Lower leg skin (tissue), 4 donors: Measurements from ENCODE around the gene ATP1A4. TPM values are rescaled to one million over a fixed set of nuclear protein-coding genes. Genes with fewer than 3 reads are reported as not detected.

Source experiments
- DNase-seq, 2 donors: peaks; one replicate each; pipeline ENCODE4 v3.0.0-alpha.2; 2019; ENCODE audit warnings: low spot score in 2 of 2
- H3K4me3 ChIP-seq: fragments of 200-600 bp; sonication (generic); 2 replicates; pipeline ENCODE4 v1.5.1; 2017; ENCODE audit warnings: mild to moderate bottlenecking, low read depth; ENCODE audit not compliant: poor library complexity, severe bottlenecking
- POLR2A ChIP-seq, 2 donors: fragments of 450-650 bp; IDR thresholded peaks; one replicate each; pipeline ENCODE4 v1.6.1; 2016 to 2017; ENCODE audit warnings: antibody characterized with exemption in 2 of 2, mild to moderate bottlenecking in 1 of 2, moderate library complexity in 1 of 2
- WGBS, 2 donors: methylation state at CpG; one replicate each; pipeline ENCODE4 v1.1.5; 2018; 5-methylcytosine and 5-hydroxymethylcytosine counted together
- intact Hi-C: fragments of 100-400 bp; cut with DNase I; formaldehyde crosslinking; loops from one replicate; pipeline ENCODE4 v1.15.0; 2023; ENCODE audit warnings: low total_unique reads
- total RNA-seq, 4 donors: library from RNA; depleted of rRNA; stranded (reverse); fragments of >200 nt; gene quantifications; one replicate each; pipeline ENCODE4 v1.1.0, GENCODE V29; 2016
- TF ChIP-seq, protein P1 (sequence below), 3 donors: fragments of 450-650 bp; IDR thresholded peaks; one replicate each; pipeline ENCODE4 v1.5.1; 2016; ENCODE audit warnings: antibody characterized with exemption in 3 of 3, mild to moderate bottlenecking in 3 of 3, moderate library complexity in 2 of 3

The ATP1A4 gene
- total RNA-seq, 4 donors from 2014 or later: 0.32 TPM; not detected in 3

DNA sequence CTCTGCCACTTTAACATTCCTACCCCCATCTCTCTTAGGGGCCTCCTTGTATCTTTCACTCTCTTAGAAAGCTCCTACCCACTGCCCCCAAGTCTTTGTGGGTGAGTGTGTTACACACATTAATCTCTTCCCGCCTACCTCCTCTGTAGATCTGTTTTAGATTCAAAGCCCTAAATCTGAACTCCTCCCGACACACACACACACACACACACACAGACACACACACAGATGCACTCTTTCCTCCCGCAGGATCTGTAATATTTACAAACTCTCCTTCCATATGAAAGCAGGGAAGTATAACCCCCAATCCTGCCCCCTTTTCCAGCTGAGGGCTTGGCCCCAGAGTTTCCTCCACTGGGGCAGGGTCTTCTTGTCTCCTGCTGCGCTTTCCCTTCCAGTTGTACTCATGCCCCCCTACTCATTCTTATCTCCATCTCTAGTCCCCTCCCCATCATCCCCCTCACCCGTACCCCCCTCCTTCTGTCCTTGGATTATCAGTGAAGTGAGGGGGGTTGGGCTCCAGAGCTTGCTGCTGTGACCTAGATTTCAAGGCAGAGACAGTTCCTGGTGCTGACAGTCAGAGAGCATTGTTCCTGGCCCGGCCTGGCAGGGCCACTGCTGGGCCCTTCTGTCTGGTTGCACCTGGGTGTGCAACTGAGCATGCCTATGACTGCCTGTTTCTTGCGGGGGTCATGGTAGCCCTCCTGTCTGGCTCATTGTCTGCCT, 58.1 kb downstream of the ATP1A4 start:
- intact Hi-C loops: no loop called here
- H3K4me3 ChIP-seq: no peak overlapping the region
- WGBS, 2 donors: 56 to 61% methylated on average over 7 of the region's 7 CpGs
- peak in 1 of 2 donors; percentile 65 for DNase-seq
- TF ChIP-seq, protein P1, sequence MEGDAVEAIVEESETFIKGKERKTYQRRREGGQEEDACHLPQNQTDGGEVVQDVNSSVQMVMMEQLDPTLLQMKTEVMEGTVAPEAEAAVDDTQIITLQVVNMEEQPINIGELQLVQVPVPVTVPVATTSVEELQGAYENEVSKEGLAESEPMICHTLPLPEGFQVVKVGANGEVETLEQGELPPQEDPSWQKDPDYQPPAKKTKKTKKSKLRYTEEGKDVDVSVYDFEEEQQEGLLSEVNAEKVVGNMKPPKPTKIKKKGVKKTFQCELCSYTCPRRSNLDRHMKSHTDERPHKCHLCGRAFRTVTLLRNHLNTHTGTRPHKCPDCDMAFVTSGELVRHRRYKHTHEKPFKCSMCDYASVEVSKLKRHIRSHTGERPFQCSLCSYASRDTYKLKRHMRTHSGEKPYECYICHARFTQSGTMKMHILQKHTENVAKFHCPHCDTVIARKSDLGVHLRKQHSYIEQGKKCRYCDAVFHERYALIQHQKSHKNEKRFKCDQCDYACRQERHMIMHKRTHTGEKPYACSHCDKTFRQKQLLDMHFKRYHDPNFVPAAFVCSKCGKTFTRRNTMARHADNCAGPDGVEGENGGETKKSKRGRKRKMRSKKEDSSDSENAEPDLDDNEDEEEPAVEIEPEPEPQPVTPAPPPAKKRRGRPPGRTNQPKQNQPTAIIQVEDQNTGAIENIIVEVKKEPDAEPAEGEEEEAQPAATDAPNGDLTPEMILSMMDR (IDR thresholded peaks at IDR 0.05): no peak
- no peak for TF ChIP-seq POLR2A (IDR thresholded peaks at IDR 0.05)

DNA sequence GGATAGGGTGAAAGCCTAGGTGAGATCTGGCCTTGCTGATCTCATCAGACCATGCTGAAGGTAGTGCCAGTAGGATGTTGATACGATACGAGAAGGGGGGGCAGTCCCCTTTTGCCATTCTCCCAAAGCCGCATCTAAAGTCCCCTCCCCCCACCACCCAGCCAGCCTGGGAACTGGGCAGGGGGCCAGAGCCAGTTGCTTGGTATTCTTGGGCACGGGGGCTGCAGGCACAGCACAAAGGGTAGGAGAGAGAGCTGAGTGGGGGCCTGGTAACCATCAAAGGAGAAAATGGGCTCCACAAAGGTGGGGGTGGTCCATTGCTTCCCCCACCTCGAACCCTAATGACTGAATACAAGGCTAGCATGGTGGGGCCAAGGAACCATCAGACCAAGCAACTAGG, 59.2 kb downstream of the ATP1A4 start:
- WGBS, 2 donors: 75 to 82% methylated on average over 5 of the region's 5 CpGs
- no peak overlapping the region for H3K4me3 ChIP-seq
- peak in 1 of 2 donors; percentile 75 for DNase-seq
- no peak for TF ChIP-seq POLR2A (IDR thresholded peaks at IDR 0.05)
- TF ChIP-seq, protein P1 (IDR thresholded peaks at IDR 0.05): no peak
- intact Hi-C loops: no loop called here

DNA sequence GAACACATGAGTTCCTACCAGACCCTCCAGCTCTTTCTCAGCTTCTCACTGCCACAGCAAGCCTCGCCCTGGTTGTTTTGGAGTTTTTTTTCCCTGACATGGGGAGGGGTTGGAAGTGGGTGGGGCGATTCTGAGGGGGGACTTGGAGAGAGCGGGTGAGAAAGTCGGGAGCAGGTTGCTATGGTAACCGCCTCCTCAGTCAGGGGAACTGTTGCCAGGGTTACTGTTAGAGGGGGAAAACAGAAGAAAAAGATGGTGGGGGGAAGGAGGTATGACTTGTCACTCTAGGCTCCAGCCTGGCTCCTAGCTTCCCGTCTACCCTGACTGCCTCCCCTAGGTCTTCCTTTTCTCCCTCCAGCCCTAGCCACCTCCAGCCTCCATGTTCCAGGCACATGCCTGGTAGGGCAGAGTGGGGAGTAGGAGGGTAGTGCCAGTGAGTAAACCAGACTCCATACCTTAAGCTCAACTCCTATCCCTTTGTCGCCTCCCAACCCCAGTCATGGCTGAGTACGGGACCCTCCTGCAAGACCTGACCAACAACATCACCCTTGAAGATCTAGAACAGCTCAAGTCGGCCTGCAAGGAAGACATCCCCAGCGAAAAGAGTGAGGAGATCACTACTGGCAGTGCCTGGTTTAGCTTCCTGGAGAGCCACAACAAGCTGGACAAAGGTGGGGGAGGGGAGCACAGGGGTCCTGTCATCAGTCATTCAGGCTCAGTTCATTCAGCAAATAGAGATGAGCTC, 59.8 kb downstream of the ATP1A4 start:
- no peak overlapping the region for H3K4me3 ChIP-seq
- WGBS, 2 donors: 76% methylated on average over 10 of the region's 10 CpGs
- intact Hi-C loops: no loop called here
- TF ChIP-seq, protein P1 (IDR thresholded peaks at IDR 0.05): no peak
- TF ChIP-seq POLR2A (IDR thresholded peaks at IDR 0.05): no peak
- DNase-seq: peak in 1 of 2 donors; percentile 77

DNA sequence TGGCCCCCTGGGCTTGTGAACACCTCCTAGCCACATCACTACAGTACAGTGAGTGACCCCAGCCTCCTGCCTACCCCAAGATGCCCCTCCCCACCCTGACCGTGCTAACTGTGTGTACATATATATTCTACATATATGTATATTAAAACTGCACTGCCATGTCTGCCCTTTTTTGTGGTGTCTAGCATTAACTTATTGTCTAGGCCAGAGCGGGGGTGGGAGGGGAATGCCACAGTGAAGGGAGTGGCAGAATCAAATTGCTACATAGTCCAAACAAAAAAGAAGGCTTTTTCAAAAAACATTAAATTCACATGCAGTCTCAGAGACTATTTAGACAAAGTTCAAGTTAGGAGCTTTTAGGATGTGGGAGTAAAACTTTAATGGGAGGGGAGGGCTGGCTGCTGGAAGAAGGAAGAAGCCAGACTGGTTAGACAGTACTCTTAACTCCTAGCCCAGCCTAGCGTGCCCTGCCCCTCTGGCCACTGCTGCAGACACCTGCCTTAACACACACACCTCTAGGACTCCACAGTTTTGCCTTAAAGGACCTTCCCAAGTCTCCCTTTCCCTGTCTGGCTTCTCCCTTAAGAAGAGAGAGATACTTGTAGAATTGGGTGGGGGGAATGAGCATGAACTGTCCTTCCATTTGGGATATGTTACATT, 63.2 kb downstream of the ATP1A4 start:
- WGBS, 2 donors: 48 to 53% methylated on average over 3 of the region's 3 CpGs
- H3K4me3 ChIP-seq: no peak overlapping the region
- no peak for DNase-seq
- TF ChIP-seq, protein P1 (IDR thresholded peaks at IDR 0.05): no peak
- TF ChIP-seq POLR2A (IDR thresholded peaks at IDR 0.05): no peak
- intact Hi-C loops: no loop called here

DNA sequence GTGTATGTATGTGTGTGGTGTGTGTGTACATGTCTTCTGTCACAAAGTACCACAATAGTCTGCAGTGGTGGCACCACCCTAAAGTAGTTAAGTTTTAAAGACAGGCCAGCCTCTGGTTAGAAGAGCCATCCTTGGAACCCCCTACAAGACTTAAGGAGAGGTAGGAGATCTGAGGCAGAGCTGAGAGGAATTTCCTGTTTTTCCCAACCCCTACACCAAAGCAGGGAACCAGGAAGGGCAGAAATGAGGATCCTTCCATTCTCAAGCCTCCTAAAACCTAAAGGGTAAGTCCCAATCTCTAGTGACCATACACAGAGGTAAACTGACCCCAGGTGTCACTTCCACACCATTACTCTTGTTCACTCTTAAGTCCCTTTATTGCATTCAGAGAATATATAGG, 64.9 kb downstream of the ATP1A4 start:
- no peak for DNase-seq
- no peak overlapping the region for H3K4me3 ChIP-seq
- TF ChIP-seq POLR2A (IDR thresholded peaks at IDR 0.05): no peak
- TF ChIP-seq, protein P1 (IDR thresholded peaks at IDR 0.05): no peak
- intact Hi-C loops: no loop called here
